ENCODE data around the gene METRNL.

Gene METRNL

GRCh38 chr17:83072600-83073358 is 6.6 kb upstream of the METRNL start:
- no peaks in the 10 kb centered on the region for H3K9me3 ChIP-seq (ENCODE audit: insufficient read depth, low read length)
- H3K4me2 ChIP-seq (ENCODE audit: low read length), result no peak overlapping the region
- H4K20me1 ChIP-seq (ENCODE audit: insufficient read depth, low read length), result no peaks in the 10 kb centered on the region
- no peak overlapping the region for H3K27ac ChIP-seq (ENCODE audit: low read length)
- no peaks in the 10 kb centered on the region for H3K27me3 ChIP-seq (ENCODE audit: low read depth, low read length)
- no peaks in the 10 kb centered on the region for H3K36me3 ChIP-seq (replicated peaks; ENCODE audit: low read depth, low read length)
- no peak overlapping the region for H2AFZ ChIP-seq (ENCODE audit: low read depth, low read length)
- TF ChIP-seq EZH2phosphoT487 (IDR thresholded peaks at IDR 0.05; ENCODE audit: low read depth), result no peak
- TF ChIP-seq CTCF (IDR thresholded peaks at IDR 0.05; ENCODE audit: low read depth, low read length), result no peak
- no peak overlapping the region for H3K4me3 ChIP-seq (ENCODE audit: low read length)
- no peaks in the 10 kb centered on the region for H3K4me1 ChIP-seq (ENCODE audit: low read length)
- H3K79me2 ChIP-seq (ENCODE audit: low read length), result no peaks in the 10 kb centered on the region
- no peak overlapping the region for H3K9ac ChIP-seq (ENCODE audit: low read length)

GRCh38 chr17:83073389-83074063 is 5.9 kb upstream of the METRNL start:
- Histone ChIP-seq H2AFZ (ENCODE audit: low read depth, low read length) (no peak overlapping the region), H4K20me1 (ENCODE audit: insufficient read depth, low read length) (no peaks in the 10 kb centered on the region), H3K79me2 (ENCODE audit: low read length) (no peaks in the 10 kb centered on the region), H3K4me2 (ENCODE audit: low read length) (no peak overlapping the region), H3K9ac (ENCODE audit: low read length) (no peak overlapping the region), H3K27ac (ENCODE audit: low read length) (no peak overlapping the region), H3K4me3 (ENCODE audit: low read length) (no peak overlapping the region), H3K9me3 (ENCODE audit: insufficient read depth, low read length) (no peaks in the 10 kb centered on the region), H3K36me3 (replicated peaks; ENCODE audit: low read depth, low read length) (no peaks in the 10 kb centered on the region), H3K4me1 (ENCODE audit: low read length) (no peaks in the 10 kb centered on the region), H3K27me3 (ENCODE audit: low read depth, low read length) (no peaks in the 10 kb centered on the region)
- no peak for TF ChIP-seq EZH2phosphoT487 (IDR thresholded peaks at IDR 0.05; ENCODE audit: low read depth)
- no peak for TF ChIP-seq CTCF (IDR thresholded peaks at IDR 0.05; ENCODE audit: low read depth, low read length)

- Histone ChIP-seq H3K79me2 (ENCODE audit: low read length) (no peaks in the 10 kb centered on the region), H4K20me1 (ENCODE audit: insufficient read depth, low read length) (no peaks in the 10 kb centered on the region), H3K4me1 (ENCODE audit: low read length) (no peaks in the 10 kb centered on the region), H3K4me2 (ENCODE audit: low read length) (no peak overlapping the region), H2AFZ (ENCODE audit: low read depth, low read length) (no peak overlapping the region), H3K9me3 (ENCODE audit: insufficient read depth, low read length) (no peaks in the 10 kb centered on the region), H3K4me3 (ENCODE audit: low read length) (no peak overlapping the region), H3K27ac (ENCODE audit: low read length) (no peak overlapping the region), H3K9ac (ENCODE audit: low read length) (no peak overlapping the region), H3K27me3 (ENCODE audit: low read depth, low read length) (no peaks in the 10 kb centered on the region), H3K36me3 (replicated peaks; ENCODE audit: low read depth, low read length) (no peaks in the 10 kb centered on the region)
- no peak for TF ChIP-seq CTCF (IDR thresholded peaks at IDR 0.05; ENCODE audit: low read depth, low read length)
- TF ChIP-seq EZH2phosphoT487 (IDR thresholded peaks at IDR 0.05; ENCODE audit: low read depth), result no peak
Observed at GRCh38 chr17:83074486-83075223, 4.8 kb upstream of the METRNL start.
